PFSK-1 (cell line): Measurements from ENCODE around the gene CA4.

Experiments used
- POLR2AphosphoS5 ChIP-seq: IDR thresholded peaks from 2 replicates; pipeline ENCODE4 v1.6.1; 2012; ENCODE audit warnings: low read depth, mild to moderate bottlenecking, control low read depth, low read length, moderate library complexity
- TAF1 ChIP-seq: IDR thresholded peaks from 2 replicates; pipeline ENCODE4 v1.6.1; 2012; ENCODE audit warnings: low read length, control low read depth, borderline replicate concordance; ENCODE audit not compliant: insufficient read depth

DNA sequence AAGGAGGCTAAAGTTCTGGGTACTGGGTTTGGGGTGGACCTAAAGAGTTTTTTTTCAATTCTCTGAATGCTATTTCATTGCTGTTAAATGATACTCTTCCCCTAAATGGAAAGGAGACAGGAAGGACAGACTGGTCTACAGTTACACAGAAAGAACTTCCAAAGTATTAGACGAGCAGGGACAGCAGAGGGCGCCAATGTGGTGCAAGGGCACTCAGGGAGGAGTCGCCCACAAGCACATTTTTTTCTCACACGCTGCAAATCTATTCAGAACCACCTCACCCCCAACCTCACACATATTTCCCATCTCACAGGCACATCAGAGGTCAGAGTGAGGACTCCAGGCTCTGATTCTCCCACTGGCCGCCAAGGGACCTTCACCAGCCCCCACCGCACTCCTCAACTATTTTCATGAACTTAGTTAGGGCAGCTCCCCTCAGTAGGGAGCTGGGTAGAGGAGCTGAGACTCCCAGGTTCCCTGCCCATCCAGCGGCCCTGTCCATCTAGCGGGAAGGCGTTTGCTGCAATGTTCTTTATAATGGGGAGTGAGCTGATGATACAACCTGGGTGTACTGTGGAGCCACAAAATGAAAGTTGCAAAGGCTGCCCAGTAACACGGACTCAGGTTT, 6.8 kb upstream of the CA4 start:
- TF ChIP-seq TAF1: no peak
- no peak for TF ChIP-seq POLR2AphosphoS5
